IPS-20b (cell line): ENCODE results near the gene POU2AF1.
"Not testable (repeated sequence)": the region's sequence is repeated elsewhere in the genome, so short reads cannot be mapped to it uniquely, and the experiment has no call there.

Experiments
- H3K27ac ChIP-seq: one replicate; pipeline ENCODE4 v1.5.1; 2013; ENCODE audit warnings: low read length
- H3K27me3 ChIP-seq: 2 replicates; pipeline ENCODE4 v1.6.1; 2013; ENCODE audit warnings: mild to moderate bottlenecking, low read length, inconsistent platforms; ENCODE audit not compliant: insufficient read depth
- H3K36me3 ChIP-seq: 2 replicates; pipeline ENCODE4 v1.6.1; 2013; ENCODE audit warnings: low read depth, mild to moderate bottlenecking, inconsistent platforms, low read length, moderate library complexity; ENCODE audit not compliant: insufficient read depth
- H3K4me1 ChIP-seq: 2 replicates; pipeline ENCODE4 v1.6.1; 2013; ENCODE audit warnings: mild to moderate bottlenecking, control low read depth, inconsistent platforms, low read length, moderate library complexity; ENCODE audit not compliant: insufficient read depth
- H3K4me3 ChIP-seq: 2 replicates; pipeline ENCODE4 v1.5.1; 2013; ENCODE audit warnings: mild to moderate bottlenecking, low read length, inconsistent platforms
- H3K9ac ChIP-seq: 2 replicates; pipeline ENCODE4 v1.6.1; 2013; ENCODE audit warnings: low read depth, mild to moderate bottlenecking, inconsistent platforms, low read length, moderate library complexity
- H3K9me3 ChIP-seq: 2 replicates; pipeline ENCODE4 v1.6.1; 2013; ENCODE audit warnings: mild to moderate bottlenecking, low read depth, low read length, inconsistent platforms; ENCODE audit not compliant: insufficient read depth

POU2AF1 gene

GRCh38 chr11:111407652-111408051 is 28.6 kb upstream of the POU2AF1 start:
- Histone ChIP-seq H3K36me3 (no peaks in the 10 kb centered on the region), H3K4me3 (no peak overlapping the region), H3K27ac (no peak overlapping the region), H3K27me3 (no peaks in the 10 kb centered on the region), H3K9ac (no peak overlapping the region), H3K9me3 (no peaks in the 10 kb centered on the region), H3K4me1 (no peaks in the 10 kb centered on the region)

GRCh38 chr11:111406589-111406988 is 27.5 kb upstream of the POU2AF1 start:
- Histone ChIP-seq H3K9me3 (no peaks in the 10 kb centered on the region), H3K27me3 (no peaks in the 10 kb centered on the region), H3K36me3 (no peaks in the 10 kb centered on the region), H3K4me3 (no peak overlapping the region), H3K4me1 (no peaks in the 10 kb centered on the region), H3K9ac (no peak overlapping the region), H3K27ac (no peak overlapping the region)

- Histone ChIP-seq H3K27ac (no peak overlapping the region), H3K9me3 (no peaks in the 10 kb centered on the region), H3K36me3 (no peaks in the 10 kb centered on the region), H3K27me3 (no peaks in the 10 kb centered on the region), H3K4me3 (no peak overlapping the region), H3K4me1 (no peaks in the 10 kb centered on the region), H3K9ac (no peak overlapping the region)
Measured at GRCh38 chr11:111406091-111406490, 27.0 kb upstream of the POU2AF1 start.

- Histone ChIP-seq H3K4me1 (no peaks in the 10 kb centered on the region), H3K9me3 (no peaks in the 10 kb centered on the region)
Measured at GRCh38 chr11:111405551-111405950, 26.5 kb upstream of the POU2AF1 start.

GRCh38 chr11:111403051-111403726 is 24.1 kb upstream of the POU2AF1 start:
- no peak overlapping the region for H3K4me3 ChIP-seq
- H3K9ac ChIP-seq = no peak overlapping the region
- H3K27me3 ChIP-seq = no peaks in the 10 kb centered on the region
- no peak overlapping the region for H3K27ac ChIP-seq
- no peaks in the 10 kb centered on the region for H3K4me1 ChIP-seq
- H3K9me3 ChIP-seq = no peaks in the 10 kb centered on the region
- H3K36me3 ChIP-seq = no peaks in the 10 kb centered on the region

More at GRCh38 chr11:111405551-111405950, 26.5 kb upstream of the POU2AF1 start:
- H3K4me3 ChIP-seq = no peak overlapping the region
- H3K36me3 ChIP-seq = no peaks in the 10 kb centered on the region
- no peak overlapping the region for H3K9ac ChIP-seq
- H3K27ac ChIP-seq = no peak overlapping the region
- no peaks in the 10 kb centered on the region for H3K27me3 ChIP-seq

- Histone ChIP-seq H3K4me1 (no peaks in the 10 kb centered on the region), H3K27ac (no peak overlapping the region), H3K9ac (no peak overlapping the region), H3K27me3 (no peaks in the 10 kb centered on the region), H3K36me3 (no peaks in the 10 kb centered on the region), H3K4me3 (no peak overlapping the region), H3K9me3 (no peaks in the 10 kb centered on the region)
Measured at GRCh38 chr11:111402411-111402810, 23.3 kb upstream of the POU2AF1 start.

GRCh38 chr11:111401957-111402356 is 22.9 kb upstream of the POU2AF1 start:
- not testable (repeated sequence) for H3K4me3 ChIP-seq, H3K4me1 ChIP-seq, H3K36me3 ChIP-seq, H3K27ac ChIP-seq, H3K9me3 ChIP-seq, H3K9ac ChIP-seq, H3K27me3 ChIP-seq

GRCh38 chr11:111400595-111400994 is 21.5 kb upstream of the POU2AF1 start:
- no peaks in the 10 kb centered on the region for H3K9me3 ChIP-seq
- H3K4me1 ChIP-seq = no peaks in the 10 kb centered on the region
- H3K27ac ChIP-seq = no peak overlapping the region
- H3K27me3 ChIP-seq = no peaks in the 10 kb centered on the region
- H3K36me3 ChIP-seq = no peaks in the 10 kb centered on the region
- no peak overlapping the region for H3K9ac ChIP-seq
- H3K4me3 ChIP-seq = no peak overlapping the region

GRCh38 chr11:111399187-111400031 is 20.3 kb upstream of the POU2AF1 start:
- H3K9ac ChIP-seq = no peak overlapping the region
- no peaks in the 10 kb centered on the region for H3K9me3 ChIP-seq
- no peak overlapping the region for H3K4me3 ChIP-seq
- no peaks in the 10 kb centered on the region for H3K36me3 ChIP-seq
- no peak overlapping the region for H3K27ac ChIP-seq
- H3K27me3 ChIP-seq = no peaks in the 10 kb centered on the region
- H3K4me1 ChIP-seq = no peaks in the 10 kb centered on the region

GRCh38 chr11:111397034-111397433 is 18.0 kb upstream of the POU2AF1 start:
- Histone ChIP-seq H3K9ac (no peak overlapping the region), H3K27me3 (no peaks in the 10 kb centered on the region), H3K36me3 (no peaks in the 10 kb centered on the region), H3K4me1 (no peaks in the 10 kb centered on the region), H3K9me3 (no peaks in the 10 kb centered on the region), H3K4me3 (no peak overlapping the region), H3K27ac (no peak overlapping the region)

GRCh38 chr11:111395749-111396148 is 16.7 kb upstream of the POU2AF1 start:
- H3K27ac ChIP-seq = no peak overlapping the region
- no peak overlapping the region for H3K4me3 ChIP-seq
- H3K9me3 ChIP-seq = no peaks in the 10 kb centered on the region
- no peaks in the 10 kb centered on the region for H3K4me1 ChIP-seq
- no peaks in the 10 kb centered on the region for H3K36me3 ChIP-seq
- no peaks in the 10 kb centered on the region for H3K27me3 ChIP-seq
- H3K9ac ChIP-seq = no peak overlapping the region

GRCh38 chr11:111395081-111395480 is 16.0 kb upstream of the POU2AF1 start:
- Histone ChIP-seq H3K27ac (no peak overlapping the region), H3K9ac (no peak overlapping the region), H3K36me3 (no peaks in the 10 kb centered on the region), H3K27me3 (no peaks in the 10 kb centered on the region), H3K4me3 (no peak overlapping the region), H3K4me1 (no peaks in the 10 kb centered on the region), H3K9me3 (no peaks in the 10 kb centered on the region)
